ENCODE measurements around the gene TMEM82. TPM values are rescaled to one million over a fixed set of nuclear protein-coding genes. Genes with fewer than 3 reads are reported as not detected.

The TMEM82 gene
- total and polyA plus RNA-seq, 8 donors: 0.10 to 4.9 (median 1.5) TPM; not detected in 4

- TF ChIP-seq, protein P1, sequence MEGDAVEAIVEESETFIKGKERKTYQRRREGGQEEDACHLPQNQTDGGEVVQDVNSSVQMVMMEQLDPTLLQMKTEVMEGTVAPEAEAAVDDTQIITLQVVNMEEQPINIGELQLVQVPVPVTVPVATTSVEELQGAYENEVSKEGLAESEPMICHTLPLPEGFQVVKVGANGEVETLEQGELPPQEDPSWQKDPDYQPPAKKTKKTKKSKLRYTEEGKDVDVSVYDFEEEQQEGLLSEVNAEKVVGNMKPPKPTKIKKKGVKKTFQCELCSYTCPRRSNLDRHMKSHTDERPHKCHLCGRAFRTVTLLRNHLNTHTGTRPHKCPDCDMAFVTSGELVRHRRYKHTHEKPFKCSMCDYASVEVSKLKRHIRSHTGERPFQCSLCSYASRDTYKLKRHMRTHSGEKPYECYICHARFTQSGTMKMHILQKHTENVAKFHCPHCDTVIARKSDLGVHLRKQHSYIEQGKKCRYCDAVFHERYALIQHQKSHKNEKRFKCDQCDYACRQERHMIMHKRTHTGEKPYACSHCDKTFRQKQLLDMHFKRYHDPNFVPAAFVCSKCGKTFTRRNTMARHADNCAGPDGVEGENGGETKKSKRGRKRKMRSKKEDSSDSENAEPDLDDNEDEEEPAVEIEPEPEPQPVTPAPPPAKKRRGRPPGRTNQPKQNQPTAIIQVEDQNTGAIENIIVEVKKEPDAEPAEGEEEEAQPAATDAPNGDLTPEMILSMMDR (IDR thresholded peaks at IDR 0.05): no peak
- TF ChIP-seq POLR2A (IDR thresholded peaks at IDR 0.05): no peak
- TF ChIP-seq POLR2AphosphoS5 (IDR thresholded peaks at IDR 0.05): peak in 1 of 3 donors; percentile 37
- no peak for TF ChIP-seq EP300 (IDR thresholded peaks at IDR 0.05)
- H3K4me3 ChIP-seq: peak overlapping the region; percentile 6 to 78 (median 46)
- peak overlapping the region; percentile 60 to 84 (median 80) for H3K27ac ChIP-seq
- DNase-seq: peak in 1 of 2 donors; percentile 81
- peaks cover 60 to 92% (median 79%) of the 10 kb centered on the region in 4 donors for H3K4me1 ChIP-seq
- intact Hi-C loops (cut with DNase I; ENCODE audit: low total_unique reads): no loop called here
- H3K36me3 ChIP-seq: peaks cover 0 to 13% (median 13%) of the 10 kb centered on the region in 4 donors
- no peaks in the 10 kb centered on the region for H3K9me3 ChIP-seq
- peaks cover 0 to 51% (median 17%) of the 10 kb centered on the region in 3 donors for H3K27me3 ChIP-seq
- WGBS, 5 donors: 29 to 54% (median 45%) methylated on average over 4 to 12 of the region's 12 CpGs
These were observed 18.4 kb downstream of the TMEM82 start for GRCh38 chr1:15760520-15761211.

DNA sequence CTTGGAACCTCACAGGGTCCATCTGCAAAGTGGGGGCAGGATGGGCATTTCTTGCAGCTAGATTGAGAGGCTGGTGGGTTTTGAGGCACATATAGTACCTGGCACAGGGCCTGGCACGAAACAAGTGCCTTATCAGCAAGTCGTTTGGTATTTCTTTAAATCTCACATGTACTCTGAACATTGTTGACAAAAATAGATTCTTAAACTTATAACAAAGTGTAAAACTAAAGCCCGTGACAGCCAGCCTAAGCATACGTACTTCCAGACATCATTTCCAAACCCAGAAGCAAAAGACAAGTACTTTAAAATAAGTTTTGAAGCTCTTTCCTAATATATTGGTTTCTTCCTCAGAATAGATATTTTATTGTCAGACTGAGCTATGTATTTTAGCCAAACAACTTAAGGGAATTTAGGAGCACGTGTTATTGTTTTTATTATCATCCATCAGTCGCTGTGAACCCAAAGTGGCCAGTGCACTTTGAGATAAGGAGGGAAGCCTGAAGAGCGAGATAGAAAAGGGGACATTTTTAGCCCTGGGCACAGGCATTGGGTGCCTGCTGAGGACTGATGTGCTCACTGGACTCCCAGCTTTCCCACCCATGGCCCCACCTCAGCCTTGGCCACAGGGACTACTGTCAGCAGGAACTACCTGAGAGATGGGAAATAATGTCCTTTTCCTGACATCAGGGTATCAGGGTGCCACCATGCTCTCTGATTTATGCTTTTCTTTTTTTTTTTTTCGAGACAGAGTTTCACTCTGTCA, 19.2 kb downstream of the TMEM82 start:
- Histone ChIP-seq H3K27me3 (peaks cover 0 to 46% (median 17%) of the 10 kb centered on the region in 3 donors), H3K27ac (peak overlapping the region; percentile 60 to 84 (median 80)), H3K4me1 (peaks cover 55 to 83% (median 72%) of the 10 kb centered on the region in 4 donors), H3K9me3 (no peaks in the 10 kb centered on the region), H3K4me3 (peak overlapping the region in 2 of 4 donors; percentile 6 to 78), H3K36me3 (peaks cover 6 to 22% (median 21%) of the 10 kb centered on the region in 4 donors)
- intact Hi-C loops (cut with DNase I; ENCODE audit: low total_unique reads): no loop called here
- 24 to 42% (median 32%) methylated on average over 8 of the region's 8 CpGs for WGBS, 5 donors
- no peak for DNase-seq
- TF ChIP-seq, protein P1 (IDR thresholded peaks at IDR 0.05): no peak
- TF ChIP-seq POLR2AphosphoS5 (IDR thresholded peaks at IDR 0.05): no peak
- no peak for TF ChIP-seq POLR2A (IDR thresholded peaks at IDR 0.05)
- no peak for TF ChIP-seq EP300 (IDR thresholded peaks at IDR 0.05)

- no peak overlapping the region for H3K27ac ChIP-seq
- peaks cover 7 to 32% (median 31%) of the 10 kb centered on the region in 4 donors for H3K36me3 ChIP-seq
- H3K4me3 ChIP-seq: no peak overlapping the region
- no peaks in the 10 kb centered on the region for H3K9me3 ChIP-seq
- no peak for DNase-seq
- intact Hi-C loops (cut with DNase I; ENCODE audit: low total_unique reads): no loop called here
- H3K4me1 ChIP-seq: peaks cover 49 to 73% (median 62%) of the 10 kb centered on the region in 4 donors
- peaks cover 0 to 36% (median 16%) of the 10 kb centered on the region in 3 donors for H3K27me3 ChIP-seq
- TF ChIP-seq POLR2A (IDR thresholded peaks at IDR 0.05) (no peak), POLR2AphosphoS5 (IDR thresholded peaks at IDR 0.05) (no peak), EP300 (IDR thresholded peaks at IDR 0.05) (no peak)
- TF ChIP-seq, protein P1 (IDR thresholded peaks at IDR 0.05): no peak
- 73 to 83% (median 79%) methylated on average over 10 of the region's 10 CpGs for WGBS, 5 donors
These were observed 20.2 kb downstream of the TMEM82 start for GRCh38 chr1:15762546-15762945.

- 29 to 52% (median 34%) methylated on average over 9 to 10 of the region's 10 CpGs for WGBS, 5 donors
- Histone ChIP-seq H3K4me3 (no peak overlapping the region), H3K4me1 (peaks cover 33 to 55% (median 45%) of the 10 kb centered on the region in 4 donors), H3K27ac (peak overlapping the region in 3 of 5 donors; percentile 5 to 43 (median 26)), H3K9me3 (no peaks in the 10 kb centered on the region), H3K27me3 (peaks cover 0 to 18% (median 1%) of the 10 kb centered on the region in 3 donors), H3K36me3 (peaks cover 21 to 50% (median 49%) of the 10 kb centered on the region in 4 donors)
- TF ChIP-seq, protein P1 (IDR thresholded peaks at IDR 0.05): no peak
- TF ChIP-seq POLR2A (IDR thresholded peaks at IDR 0.05) (no peak), POLR2AphosphoS5 (IDR thresholded peaks at IDR 0.05) (peak in 1 of 3 donors; percentile 31)
- intact Hi-C loops (cut with DNase I; ENCODE audit: low total_unique reads): no loop called here
- DNase-seq: peak; percentile 58 to 75
These were observed 22.0 kb downstream of the TMEM82 start for GRCh38 chr1:15764269-15764764.

Data from stomach (tissue), 9 donors.